HG02610 (cell line): ENCODE measurements around the gene GPHN.
"Not testable (repeated sequence)": the region's sequence is repeated elsewhere in the genome, so short reads cannot be mapped to it uniquely, and the experiment has no call there.

Source experiments
- ATAC-seq: cut with Tn5 transposase; IDR thresholded peaks from one replicate; pipeline ENCODE4 v1.9.1; 2021; ENCODE audit warnings: mild to moderate bottlenecking, moderate library complexity; ENCODE audit not compliant: unreplicated experiment

The GPHN gene

DNA sequence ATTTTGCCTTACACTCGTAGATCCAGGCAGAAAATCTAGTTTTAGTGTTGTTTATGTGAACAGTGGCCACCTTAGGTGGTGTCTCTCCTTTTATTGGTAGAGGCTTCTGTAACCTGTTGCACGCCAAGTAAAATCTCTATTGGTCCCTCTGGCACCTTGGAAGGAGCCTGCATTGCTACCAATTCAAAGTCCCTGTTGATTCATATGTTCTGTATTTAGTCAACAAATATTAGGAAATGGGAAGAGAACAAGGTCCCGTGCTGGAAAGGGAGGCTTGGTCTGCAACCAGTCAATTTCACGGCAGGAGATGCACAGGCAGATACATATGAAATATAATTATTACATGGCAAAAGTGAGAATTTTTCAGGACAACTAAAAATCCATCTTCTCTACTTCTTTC, 6.4 kb upstream of the GPHN start:
- no peak for ATAC-seq

GRCh38 chr14:66502836-66503235, 5.1 kb upstream of the GPHN start:
- not testable (repeated sequence) for ATAC-seq

GRCh38 chr14:66503532-66503931, 4.4 kb upstream of the GPHN start:
- ATAC-seq = no peak

DNA sequence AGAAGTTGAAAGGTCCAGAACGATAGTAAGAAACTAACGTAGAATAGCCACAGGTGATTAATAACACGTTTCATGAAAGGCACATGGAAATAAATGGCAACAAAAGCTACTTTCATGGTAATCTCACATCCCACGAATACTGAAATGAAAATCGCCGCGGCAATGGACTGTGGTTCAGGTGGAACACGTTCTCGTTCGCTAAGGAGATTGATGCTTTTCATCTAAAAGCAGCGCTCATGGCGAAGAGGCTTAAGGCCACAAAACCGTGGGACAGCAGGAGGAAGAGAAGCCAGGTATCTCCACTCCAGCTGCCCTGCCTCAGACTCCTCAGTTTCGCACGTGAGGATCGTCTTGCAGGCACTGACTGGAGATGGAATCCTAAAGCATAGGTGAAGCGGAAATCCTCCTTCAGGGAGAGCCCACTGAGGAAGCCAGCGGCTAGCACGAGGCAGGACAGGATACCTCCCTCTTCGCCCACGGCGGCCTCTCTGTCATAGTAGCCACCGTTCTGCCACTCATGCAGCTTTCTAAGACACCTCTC, 696 bp upstream of the GPHN start:
- ATAC-seq = peak; percentile 18

- no peak for ATAC-seq
These were observed 549 bp downstream of the GPHN start for GRCh38 chr14:66508547-66508845.

DNA sequence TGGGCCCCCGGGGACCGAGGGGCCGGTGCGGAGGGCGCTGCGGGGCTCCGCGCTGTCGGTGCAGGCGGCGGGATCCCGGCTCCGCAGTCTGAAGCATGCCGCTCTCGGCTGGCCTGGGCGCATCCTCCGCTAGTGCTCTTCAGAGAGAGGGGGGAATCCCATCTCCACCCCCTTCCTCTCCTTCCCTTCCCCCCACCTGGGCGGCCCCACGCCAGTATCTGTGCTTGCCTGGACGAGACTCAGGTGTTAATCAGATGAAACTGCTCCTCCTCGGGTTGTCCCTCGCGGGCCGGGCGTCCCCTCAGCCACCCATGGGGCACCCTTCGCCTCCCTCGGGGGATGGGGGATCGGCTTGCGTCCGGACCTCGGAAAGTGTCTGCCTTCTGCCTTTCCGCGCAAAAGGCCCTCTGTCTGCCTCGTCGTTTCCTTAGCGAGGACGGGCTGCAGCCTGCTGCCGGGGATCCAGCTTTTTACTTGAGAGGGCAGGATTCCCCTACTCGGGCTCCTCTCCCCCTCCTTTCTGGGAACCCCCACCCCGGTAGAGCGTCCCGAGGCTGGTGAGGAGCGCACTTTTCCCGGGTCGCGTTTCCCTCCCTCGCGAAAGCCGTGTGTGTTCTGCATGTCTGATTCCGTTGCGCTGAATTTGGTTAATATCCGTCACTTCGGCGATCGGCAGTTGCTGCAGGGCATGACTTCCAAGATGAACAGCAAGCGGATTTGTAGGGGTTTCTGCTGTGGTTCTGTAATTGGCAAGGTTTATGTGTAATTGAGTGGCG, 1.1 kb downstream of the GPHN start:
- peak; percentile 35 for ATAC-seq

DNA sequence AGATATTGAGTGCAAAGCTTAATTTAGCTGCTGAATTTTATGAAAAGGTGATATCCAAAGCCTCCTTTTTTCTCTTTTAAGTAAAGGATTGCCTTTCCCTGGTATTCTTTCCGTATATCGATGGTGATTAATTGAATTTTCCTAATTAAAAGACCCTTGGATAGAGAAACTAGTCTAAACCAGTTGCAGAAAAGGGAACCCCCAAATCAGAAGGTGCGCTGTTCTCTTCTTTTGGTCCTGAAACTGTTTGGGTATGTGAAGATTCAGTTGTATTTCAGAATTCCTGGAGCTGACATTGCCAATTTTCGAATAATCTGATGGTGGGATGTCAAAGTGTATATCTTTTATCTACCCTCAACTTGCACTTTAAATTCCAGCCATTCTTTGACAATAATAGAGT, 1.9 kb downstream of the GPHN start:
- no peak for ATAC-seq

GRCh38 chr14:66511849-66512248, 3.9 kb downstream of the GPHN start:
- ATAC-seq = no peak

DNA sequence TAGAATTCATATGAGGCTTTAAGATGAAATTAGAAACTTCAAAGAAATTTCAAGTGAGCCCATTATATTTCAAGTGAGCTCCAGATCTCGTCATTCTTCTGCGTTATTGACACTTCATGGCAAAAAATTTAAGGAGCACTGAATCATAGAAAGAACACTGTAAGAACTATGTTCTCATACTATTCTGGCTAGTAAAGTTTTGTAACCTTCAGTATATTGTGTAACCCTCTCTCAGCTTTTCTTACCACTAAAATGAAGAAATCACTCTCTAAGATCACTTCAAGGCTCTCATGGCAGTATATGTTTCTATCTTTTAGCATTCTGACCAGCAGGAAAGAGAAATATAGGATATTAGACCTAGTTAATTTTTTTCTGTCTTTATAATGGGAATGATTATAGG, 6.3 kb downstream of the GPHN start:
- no peak for ATAC-seq

GRCh38 chr14:66530526-66530925, 22.6 kb downstream of the GPHN start:
- peak; percentile 70 for ATAC-seq

DNA sequence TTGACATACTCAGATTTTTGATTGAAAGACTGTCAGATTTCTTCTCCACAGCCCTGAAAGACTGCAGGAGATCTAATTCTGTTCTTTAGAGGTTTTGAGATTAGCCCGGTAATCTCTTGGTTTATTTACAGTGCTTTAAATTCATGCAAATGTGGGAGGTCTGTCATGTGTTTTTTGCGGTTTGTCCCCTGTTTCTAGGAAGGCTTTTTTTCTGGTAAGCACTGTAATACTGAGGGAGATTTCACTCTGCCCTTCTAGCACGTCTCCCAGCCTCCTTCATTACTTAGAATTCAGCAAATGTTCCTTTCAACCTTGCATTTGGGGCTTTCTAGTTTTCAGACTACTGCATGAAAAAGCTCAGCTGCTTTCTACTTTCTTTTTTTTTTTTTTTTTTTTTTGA, 31.1 kb downstream of the GPHN start:
- no peak for ATAC-seq

GRCh38 chr14:66540038-66540437, 32.1 kb downstream of the GPHN start:
- no peak for ATAC-seq

DNA sequence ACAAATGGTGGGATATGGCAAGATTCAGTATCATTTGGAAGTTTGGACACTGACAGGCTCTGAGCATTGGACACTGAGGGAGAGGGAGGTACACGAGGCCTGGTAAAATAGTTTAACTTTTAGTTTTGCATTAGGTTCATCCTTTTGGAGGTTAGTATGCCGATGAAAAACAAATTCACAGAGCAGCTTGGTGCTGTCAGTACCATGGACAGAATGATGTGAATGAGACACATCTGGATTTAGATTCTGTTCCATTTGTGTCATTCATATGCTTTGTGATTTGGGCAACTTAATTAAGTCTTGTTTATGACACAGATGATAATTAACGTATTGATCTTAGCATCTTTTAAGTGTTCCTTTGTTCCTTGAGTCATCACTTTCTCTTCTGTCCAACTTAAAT, 33.7 kb downstream of the GPHN start:
- ATAC-seq = no peak

GRCh38 chr14:66543996-66544395, 36.0 kb downstream of the GPHN start:
- ATAC-seq = no peak

DNA sequence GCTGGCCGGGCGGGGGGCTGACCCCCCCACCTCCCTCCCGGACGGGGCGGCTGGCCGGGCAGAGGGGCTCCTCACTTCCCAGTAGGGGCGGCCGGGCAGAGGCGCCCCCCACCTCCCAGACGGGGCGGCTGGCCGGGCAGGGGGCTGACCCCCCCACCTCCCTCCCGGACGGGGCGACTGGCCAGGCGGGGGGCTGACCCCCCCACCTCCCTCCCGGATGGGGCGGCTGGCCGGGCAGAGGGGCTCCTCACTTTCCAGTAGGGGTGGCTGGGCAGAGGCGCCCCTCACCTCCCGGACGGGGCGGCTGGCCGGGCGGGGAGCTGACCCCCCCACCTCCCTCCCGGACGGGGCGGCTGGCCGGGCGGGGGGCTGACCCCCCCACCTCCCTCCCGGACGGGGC, 37.2 kb downstream of the GPHN start:
- ATAC-seq = not testable (repeated sequence)

DNA sequence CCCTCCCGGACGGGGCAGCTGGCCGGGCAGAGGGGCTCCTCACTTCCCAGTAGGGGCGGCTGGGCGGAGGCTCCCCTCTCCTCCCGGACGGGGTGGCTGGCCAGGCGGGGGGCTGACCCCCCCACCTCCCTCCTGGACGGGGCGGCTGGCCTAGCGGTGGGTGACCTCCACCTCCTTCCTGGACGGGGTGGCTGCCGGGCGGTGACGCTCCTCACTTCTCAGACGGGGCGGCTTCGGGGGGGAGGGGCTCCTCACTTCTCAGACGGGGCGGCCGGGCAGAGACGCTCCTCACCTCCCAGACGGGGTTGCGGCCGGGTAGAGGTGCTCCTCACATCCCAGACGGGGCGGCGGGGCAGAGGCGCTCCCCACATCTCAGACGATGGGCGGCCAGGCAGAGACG, 37.8 kb downstream of the GPHN start:
- not testable (repeated sequence) for ATAC-seq

- no peak for ATAC-seq
These were observed 55.8 kb downstream of the GPHN start for GRCh38 chr14:66563731-66564130.

- ATAC-seq = no peak
These were observed 60.3 kb downstream of the GPHN start for GRCh38 chr14:66568220-66568619.

- ATAC-seq = no peak
These were observed 64.9 kb downstream of the GPHN start for GRCh38 chr14:66572826-66573225.

GRCh38 chr14:66575014-66575413, 67.1 kb downstream of the GPHN start:
- no peak for ATAC-seq

DNA sequence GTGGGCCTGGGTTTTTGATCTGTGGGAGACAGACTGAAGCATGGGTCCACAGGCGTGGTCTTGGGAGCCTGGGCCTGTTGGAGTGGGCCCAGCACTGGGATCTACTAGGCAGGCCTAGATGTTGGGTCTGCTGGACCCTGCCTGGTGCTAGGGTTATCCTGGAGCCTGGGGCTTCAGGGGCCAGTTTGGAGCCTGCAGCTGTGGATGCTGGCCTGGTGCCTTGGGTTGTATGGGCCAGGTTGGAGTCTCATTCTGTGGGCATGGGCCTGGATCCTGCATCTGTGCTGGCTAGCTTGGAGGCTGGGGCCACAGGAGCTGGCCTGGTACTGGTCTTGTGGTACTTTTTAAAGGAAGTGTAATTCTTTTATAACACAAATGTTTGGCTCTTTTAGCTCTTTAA, 68.0 kb downstream of the GPHN start:
- ATAC-seq = no peak

- not testable (repeated sequence) for ATAC-seq
These were observed 79.8 kb downstream of the GPHN start for GRCh38 chr14:66587753-66588152.

DNA sequence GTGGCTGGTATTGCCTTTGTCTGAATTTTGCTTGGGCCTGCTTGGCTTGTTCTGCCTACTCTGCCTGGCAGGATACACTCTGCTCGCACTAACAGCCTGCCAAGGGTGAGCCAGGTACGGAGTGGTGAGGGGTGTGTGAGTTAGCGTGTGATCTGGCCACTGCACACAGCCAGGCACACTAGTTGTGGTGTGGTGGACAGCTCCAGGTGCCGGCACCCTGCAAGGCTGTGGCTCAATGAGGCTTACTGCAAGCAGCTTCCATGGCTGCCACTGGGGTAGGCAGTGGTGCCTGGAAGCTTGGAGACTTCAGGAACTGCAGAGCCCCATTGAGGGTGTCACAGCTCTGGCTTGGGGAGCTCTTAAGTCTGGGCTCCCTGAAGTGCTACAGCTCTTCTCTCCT, 87.4 kb downstream of the GPHN start:
- no peak for ATAC-seq
